ENCODE measurements around the gene BRINP3.
"Not testable (repeated sequence)": the region's sequence is repeated elsewhere in the genome, so short reads cannot be mapped to it uniquely, and the experiment has no call there.

Gene BRINP3

DNA sequence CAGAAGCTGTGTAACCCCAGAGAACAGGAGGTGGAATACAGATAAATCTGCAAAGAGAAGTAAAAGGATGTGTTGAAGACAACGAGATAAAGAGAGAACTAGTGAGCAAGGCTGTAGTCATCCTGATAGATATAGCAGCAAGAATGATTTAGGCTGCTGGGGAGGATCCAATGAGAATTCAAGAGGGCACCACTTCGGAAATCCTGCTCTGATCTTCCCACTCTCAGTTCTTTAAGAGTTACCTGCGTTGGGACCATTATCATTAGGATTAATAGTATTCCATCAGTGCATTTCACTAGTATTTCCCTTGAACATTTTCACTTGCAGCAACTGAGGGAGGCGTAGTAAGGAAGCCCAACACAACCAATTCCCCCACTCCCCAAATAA is at the start of gene BRINP3:
TSS of gene BRINP3 (minus strand) at position 103 of the 387 bp plus-strand sequence.
- Histone ChIP-seq H3K36me3 (ENCODE audit: low read length) (no peaks in the 10 kb centered on the region), H2AFZ (ENCODE audit: low read depth, low read length, severe bottlenecking) (no peak within 1 kb of the TSS), H3K4me3 (ENCODE audit: insufficient read depth, low read length, poor library complexity, severe bottlenecking) (no peak within 1 kb of the TSS), H3K4me2 (ENCODE audit: low read depth, low read length, poor library complexity, severe bottlenecking) (no peak within 1 kb of the TSS), H3K9me2 (replicated peaks; ENCODE audit: insufficient read depth, low read length) (no peaks in the 10 kb centered on the region), H3K27me3 (ENCODE audit: low read length) (no peaks in the 10 kb centered on the region), H4K20me1 (ENCODE audit: low read depth, low read length) (no peaks in the 10 kb centered on the region), H3F3A (ENCODE audit: insufficient read depth) (no peaks in the 10 kb centered on the region), H3K9ac (ENCODE audit: low read length) (no peak within 1 kb of the TSS), H3K79me2 (ENCODE audit: insufficient read depth, low read length) (no peaks in the 10 kb centered on the region), H3K9me3 (ENCODE audit: insufficient read depth, low read length) (no peaks in the 10 kb centered on the region), H3K27ac (ENCODE audit: low read depth, low read length) (no peak within 1 kb of the TSS)
- TF ChIP-seq EZH2phosphoT487 (conservative IDR thresholded peaks at IDR 0.05; ENCODE audit: low read length) = no peak
- TF ChIP-seq, protein P1, sequence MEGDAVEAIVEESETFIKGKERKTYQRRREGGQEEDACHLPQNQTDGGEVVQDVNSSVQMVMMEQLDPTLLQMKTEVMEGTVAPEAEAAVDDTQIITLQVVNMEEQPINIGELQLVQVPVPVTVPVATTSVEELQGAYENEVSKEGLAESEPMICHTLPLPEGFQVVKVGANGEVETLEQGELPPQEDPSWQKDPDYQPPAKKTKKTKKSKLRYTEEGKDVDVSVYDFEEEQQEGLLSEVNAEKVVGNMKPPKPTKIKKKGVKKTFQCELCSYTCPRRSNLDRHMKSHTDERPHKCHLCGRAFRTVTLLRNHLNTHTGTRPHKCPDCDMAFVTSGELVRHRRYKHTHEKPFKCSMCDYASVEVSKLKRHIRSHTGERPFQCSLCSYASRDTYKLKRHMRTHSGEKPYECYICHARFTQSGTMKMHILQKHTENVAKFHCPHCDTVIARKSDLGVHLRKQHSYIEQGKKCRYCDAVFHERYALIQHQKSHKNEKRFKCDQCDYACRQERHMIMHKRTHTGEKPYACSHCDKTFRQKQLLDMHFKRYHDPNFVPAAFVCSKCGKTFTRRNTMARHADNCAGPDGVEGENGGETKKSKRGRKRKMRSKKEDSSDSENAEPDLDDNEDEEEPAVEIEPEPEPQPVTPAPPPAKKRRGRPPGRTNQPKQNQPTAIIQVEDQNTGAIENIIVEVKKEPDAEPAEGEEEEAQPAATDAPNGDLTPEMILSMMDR (IDR thresholded peaks at IDR 0.05; ENCODE audit: insufficient read depth, low read length, poor library complexity, severe bottlenecking) = no peak

DNA sequence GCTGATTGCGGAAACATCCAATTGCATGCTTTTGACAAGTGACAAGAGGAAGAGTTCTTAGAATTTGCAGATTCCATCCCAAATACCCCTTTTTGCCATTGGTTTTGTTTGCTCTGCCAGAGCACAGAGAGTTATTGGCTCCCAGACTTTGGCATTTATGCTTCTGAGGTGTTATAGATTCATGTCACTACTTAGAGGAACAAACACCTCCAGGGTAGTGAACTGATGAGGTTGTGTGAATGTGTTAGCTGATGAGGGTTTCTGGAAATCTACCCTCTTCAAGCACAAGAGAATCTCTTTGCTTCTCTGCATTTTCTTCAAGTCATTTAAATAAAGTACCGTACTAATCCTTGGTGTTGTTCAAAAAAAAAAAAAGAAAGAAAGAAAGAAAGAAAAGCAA is 33.9 kb upstream of the BRINP3 start:
- Histone ChIP-seq H3K4me3 (ENCODE audit: insufficient read depth, low read length, poor library complexity, severe bottlenecking) (no peak overlapping the region), H3K9ac (ENCODE audit: low read length) (no peak overlapping the region), H3K27me3 (ENCODE audit: low read length) (no peaks in the 10 kb centered on the region), H4K20me1 (ENCODE audit: low read depth, low read length) (no peaks in the 10 kb centered on the region), H3K79me2 (ENCODE audit: insufficient read depth, low read length) (no peaks in the 10 kb centered on the region), H3K27ac (ENCODE audit: low read depth, low read length) (no peak overlapping the region), H3K9me2 (replicated peaks; ENCODE audit: insufficient read depth, low read length) (no peaks in the 10 kb centered on the region), H3K36me3 (ENCODE audit: low read length) (no peaks in the 10 kb centered on the region), H3K9me3 (ENCODE audit: insufficient read depth, low read length) (no peaks in the 10 kb centered on the region), H2AFZ (ENCODE audit: low read depth, low read length, severe bottlenecking) (no peak overlapping the region), H3F3A (ENCODE audit: insufficient read depth) (no peaks in the 10 kb centered on the region), H3K4me2 (ENCODE audit: low read depth, low read length, poor library complexity, severe bottlenecking) (no peak overlapping the region)
- TF ChIP-seq, protein P1 (IDR thresholded peaks at IDR 0.05; ENCODE audit: insufficient read depth, low read length, poor library complexity, severe bottlenecking) = no peak
- TF ChIP-seq EZH2phosphoT487 (conservative IDR thresholded peaks at IDR 0.05; ENCODE audit: low read length) = no peak

DNA sequence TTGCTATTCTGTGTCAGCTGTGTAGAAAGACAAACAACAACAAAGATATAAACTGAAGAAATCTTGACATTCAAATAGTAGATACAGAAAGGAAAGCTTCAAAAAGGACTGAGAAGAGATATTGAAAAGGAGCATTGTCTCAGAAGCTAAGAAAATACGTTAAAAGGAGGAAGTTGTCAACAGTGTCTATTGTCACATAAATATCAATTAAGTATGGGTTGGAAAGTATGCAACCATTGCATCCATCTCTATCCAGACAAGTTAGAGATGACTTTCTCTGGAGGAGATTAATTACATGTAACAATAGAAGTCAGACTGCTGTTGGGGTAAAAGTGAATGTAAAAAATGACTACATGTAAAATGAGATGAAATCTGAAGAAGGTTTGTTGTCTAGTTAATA is 29.7 kb upstream of the BRINP3 start:
- H3K9me2 ChIP-seq (replicated peaks; ENCODE audit: insufficient read depth, low read length) = no peaks in the 10 kb centered on the region
- no peaks in the 10 kb centered on the region for H3F3A ChIP-seq (ENCODE audit: insufficient read depth)
- H3K79me2 ChIP-seq (ENCODE audit: insufficient read depth, low read length) = no peaks in the 10 kb centered on the region
- H4K20me1 ChIP-seq (ENCODE audit: low read depth, low read length) = no peaks in the 10 kb centered on the region
- H3K4me2 ChIP-seq (ENCODE audit: low read depth, low read length, poor library complexity, severe bottlenecking) = no peak overlapping the region
- TF ChIP-seq, protein P1 (IDR thresholded peaks at IDR 0.05; ENCODE audit: insufficient read depth, low read length, poor library complexity, severe bottlenecking) = no peak
- no peak for TF ChIP-seq EZH2phosphoT487 (conservative IDR thresholded peaks at IDR 0.05; ENCODE audit: low read length)
- H3K9me3 ChIP-seq (ENCODE audit: insufficient read depth, low read length) = no peaks in the 10 kb centered on the region
- no peak overlapping the region for H3K9ac ChIP-seq (ENCODE audit: low read length)
- H2AFZ ChIP-seq (ENCODE audit: low read depth, low read length, severe bottlenecking) = peak overlapping the region; percentile 71
- no peak overlapping the region for H3K4me3 ChIP-seq (ENCODE audit: insufficient read depth, low read length, poor library complexity, severe bottlenecking)
- H3K36me3 ChIP-seq (ENCODE audit: low read length) = no peaks in the 10 kb centered on the region
- no peak overlapping the region for H3K27ac ChIP-seq (ENCODE audit: low read depth, low read length)
- no peaks in the 10 kb centered on the region for H3K27me3 ChIP-seq (ENCODE audit: low read length)

DNA sequence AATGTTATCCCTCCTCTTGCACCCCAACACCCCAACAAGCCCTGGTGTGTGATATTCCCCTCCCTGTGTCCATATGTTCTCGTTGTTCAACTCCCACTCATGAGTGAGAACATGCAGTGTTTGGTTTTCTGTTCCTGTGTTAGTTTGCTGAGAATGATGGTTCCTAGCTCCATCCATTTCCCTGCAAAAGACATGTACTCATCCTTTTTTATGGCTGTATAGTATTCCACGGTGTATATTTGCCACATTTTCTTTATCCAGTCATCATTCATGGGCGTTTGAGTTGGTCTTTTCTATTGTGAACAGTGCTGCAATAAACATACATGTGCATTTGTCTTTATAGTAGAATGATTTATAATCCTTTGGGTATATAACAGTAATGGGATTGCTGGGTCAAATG is 26.9 kb upstream of the BRINP3 start:
- H3F3A ChIP-seq (ENCODE audit: insufficient read depth); H3K27ac ChIP-seq (ENCODE audit: low read depth, low read length); H3K4me3 ChIP-seq (ENCODE audit: insufficient read depth, low read length, poor library complexity, severe bottlenecking); H3K79me2 ChIP-seq (ENCODE audit: insufficient read depth, low read length); H3K9me2 ChIP-seq (replicated peaks; ENCODE audit: insufficient read depth, low read length); H3K9me3 ChIP-seq (ENCODE audit: insufficient read depth, low read length); H3K4me2 ChIP-seq (ENCODE audit: low read depth, low read length, poor library complexity, severe bottlenecking); H3K9ac ChIP-seq (ENCODE audit: low read length); H2AFZ ChIP-seq (ENCODE audit: low read depth, low read length, severe bottlenecking); H4K20me1 ChIP-seq (ENCODE audit: low read depth, low read length); H3K27me3 ChIP-seq (ENCODE audit: low read length); H3K36me3 ChIP-seq (ENCODE audit: low read length): not testable (repeated sequence)

Measured in SU-DHL-6 (cell line).